Endothelial cell of umbilical vein (primary cell): ENCODE measurements around the gene SUCLG2.

Source experiments
- EZH2 ChIP-seq: IDR thresholded peaks from 2 replicates; pipeline ENCODE4 v1.6.1; 2012; ENCODE audit warnings: borderline replicate concordance, low read depth, mild to moderate bottlenecking, moderate library complexity, low read length, inconsistent platforms; ENCODE audit not compliant: severe bottlenecking
- GATA2 ChIP-seq: IDR thresholded peaks from 2 replicates; pipeline ENCODE4 v1.7.0; 2011; ENCODE audit warnings: low read depth, mild to moderate bottlenecking, moderate library complexity, mixed read lengths, low read length; ENCODE audit not compliant: insufficient read length, insufficient read depth
- JUN ChIP-seq: IDR thresholded peaks from 2 replicates; pipeline ENCODE4 v1.6.1; 2011; ENCODE audit warnings: borderline replicate concordance, low read depth; ENCODE audit not compliant: insufficient read length, insufficient read depth
- MYC ChIP-seq: IDR thresholded peaks from one replicate; pipeline ENCODE4 v1.6.1; 2011; ENCODE audit warnings: mild to moderate bottlenecking, low read depth, low read length
- POLR2A ChIP-seq: IDR thresholded peaks from 2 replicates; pipeline ENCODE4 v1.6.1; 2012; ENCODE audit warnings: low read depth, mild to moderate bottlenecking, control low read depth, low read length
- POLR2AphosphoS5 ChIP-seq: IDR thresholded peaks from 2 replicates; pipeline ENCODE4 v1.6.1; 2012; ENCODE audit warnings: low read depth, mild to moderate bottlenecking, control low read depth, low read length, moderate library complexity; ENCODE audit not compliant: insufficient read depth
- TF ChIP-seq, protein P1 (sequence below), 2 donors: IDR thresholded peaks; 1 replicate in 1 of 2; 2 replicates in 1 of 2; pipeline ENCODE4 v1.5.1; 2011; ENCODE audit warnings: low read length in 2 of 2, mild to moderate bottlenecking in 2 of 2, moderate library complexity in 2 of 2, control low read depth in 1 of 2, inconsistent platforms in 1 of 2, low read depth in 1 of 2; ENCODE audit not compliant: insufficient read depth in 1 of 2; ENCODE audit errors: extremely low read depth in 1 of 2
- TF ChIP-seq, protein P2 (sequence below): IDR thresholded peaks from 2 replicates; pipeline ENCODE4 v1.6.1; 2011; ENCODE audit not compliant: insufficient read depth, insufficient read length

DNA sequence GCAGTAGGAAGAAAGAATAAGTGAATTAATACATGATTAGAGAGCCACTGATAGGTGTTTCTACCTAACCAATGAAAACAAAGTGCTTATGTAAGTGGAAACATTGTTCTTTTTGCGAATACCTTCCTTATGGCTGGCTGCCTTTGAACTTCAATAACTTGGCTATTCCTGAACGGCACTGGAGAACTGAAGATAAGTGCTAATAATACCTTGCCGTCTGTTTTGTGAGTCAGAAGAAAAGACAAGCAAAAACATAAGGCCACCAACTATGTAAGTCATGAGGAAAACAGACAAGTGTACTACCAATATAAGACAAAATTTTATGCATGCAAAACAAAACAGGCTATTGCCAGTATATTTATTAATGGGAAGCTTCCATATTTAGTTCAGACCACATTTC, 160.6 kb downstream of the SUCLG2 start:
- TF ChIP-seq POLR2A (no peak), POLR2AphosphoS5 (no peak), MYC (no peak), GATA2 (no peak), JUN (no peak), EZH2 (no peak)
- TF ChIP-seq, protein P1, sequence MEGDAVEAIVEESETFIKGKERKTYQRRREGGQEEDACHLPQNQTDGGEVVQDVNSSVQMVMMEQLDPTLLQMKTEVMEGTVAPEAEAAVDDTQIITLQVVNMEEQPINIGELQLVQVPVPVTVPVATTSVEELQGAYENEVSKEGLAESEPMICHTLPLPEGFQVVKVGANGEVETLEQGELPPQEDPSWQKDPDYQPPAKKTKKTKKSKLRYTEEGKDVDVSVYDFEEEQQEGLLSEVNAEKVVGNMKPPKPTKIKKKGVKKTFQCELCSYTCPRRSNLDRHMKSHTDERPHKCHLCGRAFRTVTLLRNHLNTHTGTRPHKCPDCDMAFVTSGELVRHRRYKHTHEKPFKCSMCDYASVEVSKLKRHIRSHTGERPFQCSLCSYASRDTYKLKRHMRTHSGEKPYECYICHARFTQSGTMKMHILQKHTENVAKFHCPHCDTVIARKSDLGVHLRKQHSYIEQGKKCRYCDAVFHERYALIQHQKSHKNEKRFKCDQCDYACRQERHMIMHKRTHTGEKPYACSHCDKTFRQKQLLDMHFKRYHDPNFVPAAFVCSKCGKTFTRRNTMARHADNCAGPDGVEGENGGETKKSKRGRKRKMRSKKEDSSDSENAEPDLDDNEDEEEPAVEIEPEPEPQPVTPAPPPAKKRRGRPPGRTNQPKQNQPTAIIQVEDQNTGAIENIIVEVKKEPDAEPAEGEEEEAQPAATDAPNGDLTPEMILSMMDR (IDR thresholded peaks at IDR 0.05; ENCODE audit: extremely low read depth in 1 of 2, insufficient read depth in 1 of 2, low read depth in 1 of 2, low read length in 2 of 2), result no peak
- TF ChIP-seq, protein P2, sequence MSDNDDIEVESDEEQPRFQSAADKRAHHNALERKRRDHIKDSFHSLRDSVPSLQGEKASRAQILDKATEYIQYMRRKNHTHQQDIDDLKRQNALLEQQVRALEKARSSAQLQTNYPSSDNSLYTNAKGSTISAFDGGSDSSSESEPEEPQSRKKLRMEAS, result no peak
